Measurements from ENCODE around the gene MAPK10.
A peak's percentile ranks its signal among the peaks of the same experiment; 100 is the strongest.
"Not testable (repeated sequence)": the region's sequence is repeated elsewhere in the genome, so short reads cannot be mapped to it uniquely, and the experiment has no call there.

The MAPK10 gene

DNA sequence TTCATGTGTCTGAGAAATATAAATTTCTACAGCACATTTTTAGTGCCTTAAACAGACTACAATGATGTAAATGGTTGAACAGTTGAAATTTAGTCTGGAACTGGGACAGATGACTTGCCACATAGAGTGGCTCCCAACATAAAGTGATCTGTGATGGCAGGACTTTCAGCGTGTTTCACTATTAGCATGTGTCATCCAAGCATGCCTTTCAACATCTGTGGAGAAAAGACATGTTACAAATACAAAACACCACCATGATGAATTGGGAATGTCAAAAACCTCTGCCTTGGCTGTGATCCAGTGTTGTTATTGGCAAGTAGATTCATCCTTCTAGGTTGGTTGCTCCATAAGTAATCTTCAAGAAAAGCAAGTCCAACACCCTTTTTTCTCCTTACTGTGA, 348.7 kb downstream of the MAPK10 start:
- no peak for FAIRE-seq
- no peak for DNase-seq (ENCODE audit: extremely low spot score, insufficient read length, low read depth)

DNA sequence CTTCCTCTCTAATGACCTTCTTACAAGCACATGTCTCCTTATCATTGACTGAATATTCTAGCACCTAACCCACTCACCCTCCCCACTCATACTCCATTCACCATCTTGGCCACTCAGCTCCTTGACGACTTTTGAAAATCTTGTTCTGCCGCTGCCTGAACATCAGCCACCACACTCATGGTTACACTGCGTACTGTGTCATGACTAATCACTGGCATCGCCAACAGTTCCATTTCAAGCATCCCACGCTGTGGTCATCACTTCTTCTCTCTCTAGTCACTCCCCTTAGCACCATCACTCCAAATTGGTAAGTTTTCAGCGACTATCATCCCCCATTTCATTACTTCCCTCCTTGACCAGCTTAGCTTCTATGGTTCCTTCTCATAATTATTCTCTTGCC, 352.8 kb downstream of the MAPK10 start:
- FAIRE-seq (no peak), DNase-seq (ENCODE audit: extremely low spot score, insufficient read length, low read depth) (no peak)

DNA sequence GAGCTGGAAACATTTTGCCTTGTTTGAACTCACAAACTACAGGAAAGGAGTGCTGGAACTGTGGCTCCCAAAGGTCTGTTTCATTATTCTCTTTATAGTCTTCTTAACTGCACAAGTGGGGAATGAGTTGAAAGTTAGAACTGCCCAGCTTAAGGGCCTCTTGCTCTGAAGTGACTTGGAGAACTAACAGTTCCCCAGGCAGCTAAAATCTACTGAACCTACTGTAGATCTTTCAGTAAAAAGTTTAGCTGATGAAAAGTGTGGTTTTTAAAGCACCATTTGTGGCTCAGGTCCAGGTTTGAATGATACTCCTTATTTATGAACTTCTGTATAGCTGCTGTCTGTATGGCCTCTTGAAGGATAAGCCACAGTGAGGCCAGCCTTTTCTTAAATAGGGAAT, 353.8 kb downstream of the MAPK10 start:
- FAIRE-seq (no peak), DNase-seq (ENCODE audit: extremely low spot score, insufficient read length, low read depth) (no peak)

DNA sequence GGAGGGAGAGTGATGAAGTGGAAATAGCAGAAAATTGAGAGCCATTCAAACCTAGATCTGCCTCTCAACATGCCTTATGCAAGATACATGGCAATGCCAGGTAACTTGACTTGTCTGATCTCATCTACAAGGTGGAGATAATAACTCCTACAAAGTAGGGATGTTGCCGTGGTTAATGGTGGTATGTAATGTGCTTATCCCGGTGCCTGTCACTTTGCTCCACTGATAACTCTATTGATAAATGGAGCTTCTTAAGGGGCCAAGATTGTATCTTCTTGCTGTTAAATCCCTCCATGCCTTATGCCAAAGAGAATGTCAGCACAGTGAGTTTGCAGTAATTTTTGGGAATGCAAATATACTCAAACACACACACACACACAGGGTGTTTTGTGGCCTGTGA, 355.8 kb downstream of the MAPK10 start:
- FAIRE-seq (no peak), DNase-seq (ENCODE audit: extremely low spot score, insufficient read length, low read depth) (no peak)

DNA sequence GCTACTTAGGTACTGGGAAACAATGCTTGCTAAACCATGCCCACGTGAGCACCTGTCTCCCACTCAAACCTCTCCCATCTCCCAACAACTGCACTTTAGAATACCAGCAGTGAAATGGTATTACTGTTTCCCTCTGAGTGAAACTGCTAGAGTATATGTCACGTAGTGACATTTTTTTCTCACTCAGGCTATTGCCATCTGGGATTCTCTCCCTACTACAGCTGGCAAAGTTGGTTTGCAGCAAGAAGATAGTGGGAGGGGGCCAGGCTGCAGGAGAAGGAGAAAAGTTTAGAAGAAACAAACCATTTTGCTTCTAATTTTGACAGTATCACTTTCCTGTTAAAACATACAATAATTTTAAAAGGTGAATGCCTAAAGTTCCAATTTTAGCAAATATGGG, 358.3 kb downstream of the MAPK10 start:
- no peak for FAIRE-seq
- DNase-seq (ENCODE audit: extremely low spot score, insufficient read length, low read depth), result no peak

DNA sequence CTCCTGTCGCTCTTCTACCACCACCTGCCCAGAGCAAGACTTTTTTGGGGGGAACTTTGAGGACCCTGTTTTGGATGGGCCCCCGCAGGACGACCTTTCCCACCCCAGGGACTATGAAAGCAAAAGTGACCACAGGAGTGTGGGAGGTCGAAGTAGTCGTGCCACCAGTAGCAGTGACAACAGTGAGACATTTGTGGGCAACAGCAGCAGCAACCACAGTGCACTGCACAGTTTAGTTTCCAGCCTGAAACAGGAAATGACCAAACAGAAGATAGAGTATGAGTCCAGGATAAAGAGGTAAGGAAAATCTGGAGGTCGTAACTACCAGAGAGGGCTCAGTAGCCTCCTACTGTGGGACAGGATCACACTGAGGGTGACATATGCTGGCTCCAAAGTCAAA, 364.5 kb downstream of the MAPK10 start:
- DNase-seq (ENCODE audit: extremely low spot score, insufficient read length, low read depth) (no peak), FAIRE-seq (no peak)

DNA sequence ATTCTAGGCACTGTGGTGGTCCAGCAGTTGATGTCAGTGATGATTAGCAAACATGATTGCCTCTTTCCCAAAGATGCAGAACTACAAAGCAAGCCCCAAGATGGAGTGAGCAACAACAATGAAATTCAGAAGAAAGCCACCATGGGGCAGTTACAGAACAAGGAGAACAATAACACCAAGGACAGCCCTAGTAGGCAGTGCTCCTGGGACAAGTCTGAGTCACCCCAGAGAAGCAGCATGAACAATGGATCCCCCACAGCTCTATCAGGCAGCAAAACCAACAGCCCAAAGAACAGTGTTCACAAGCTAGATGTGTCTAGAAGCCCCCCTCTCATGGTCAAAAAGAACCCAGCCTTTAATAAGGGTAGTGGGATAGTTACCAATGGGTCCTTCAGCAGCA, 365.3 kb downstream of the MAPK10 start:
- FAIRE-seq, result no peak

DNA sequence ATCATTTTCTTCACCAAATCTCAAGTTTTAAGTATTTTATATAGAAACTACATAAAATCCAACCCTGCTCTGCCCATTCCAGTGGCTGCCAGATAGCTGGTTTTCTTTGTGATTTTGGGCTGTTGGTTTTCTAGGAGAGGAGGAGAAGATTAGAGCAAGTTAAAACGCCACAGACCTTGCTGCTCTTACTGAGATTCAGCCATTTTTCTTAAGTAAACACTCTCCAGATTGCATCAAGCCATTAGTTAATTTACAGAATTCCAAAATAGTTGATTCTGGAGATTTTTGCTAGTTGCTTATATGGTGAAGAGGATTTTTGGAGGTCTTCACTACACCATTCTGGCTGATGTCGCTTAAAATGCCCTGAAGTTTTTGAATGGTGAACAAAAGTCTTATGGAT, 366.2 kb downstream of the MAPK10 start:
- no peak for FAIRE-seq
- no peak for DNase-seq (ENCODE audit: extremely low spot score, insufficient read length, low read depth)

More for the DNA sequence above, 365.3 kb downstream of the MAPK10 start:
- DNase-seq (ENCODE audit: extremely low spot score, insufficient read length, low read depth), result no peak

DNA sequence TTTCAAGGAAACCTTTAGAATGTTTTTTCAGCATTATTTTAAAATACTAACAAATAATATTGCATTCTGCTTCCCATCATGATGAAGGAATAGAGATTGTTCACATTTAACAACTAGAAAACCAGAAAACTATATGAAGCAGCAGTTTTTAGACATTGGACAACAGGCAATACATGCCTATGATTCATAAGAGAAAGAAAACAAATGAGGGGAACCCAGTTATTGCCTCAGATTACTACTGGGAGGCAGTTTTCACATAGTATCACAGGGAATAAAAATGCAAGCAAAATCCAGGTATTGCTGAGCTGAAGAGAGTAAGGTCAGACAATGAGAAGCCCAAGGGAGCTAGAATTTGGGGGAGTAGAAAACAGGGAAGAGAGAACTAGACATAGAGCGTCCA, 373.6 kb downstream of the MAPK10 start:
- FAIRE-seq (no peak), DNase-seq (ENCODE audit: extremely low spot score, insufficient read length, low read depth) (no peak)

DNA sequence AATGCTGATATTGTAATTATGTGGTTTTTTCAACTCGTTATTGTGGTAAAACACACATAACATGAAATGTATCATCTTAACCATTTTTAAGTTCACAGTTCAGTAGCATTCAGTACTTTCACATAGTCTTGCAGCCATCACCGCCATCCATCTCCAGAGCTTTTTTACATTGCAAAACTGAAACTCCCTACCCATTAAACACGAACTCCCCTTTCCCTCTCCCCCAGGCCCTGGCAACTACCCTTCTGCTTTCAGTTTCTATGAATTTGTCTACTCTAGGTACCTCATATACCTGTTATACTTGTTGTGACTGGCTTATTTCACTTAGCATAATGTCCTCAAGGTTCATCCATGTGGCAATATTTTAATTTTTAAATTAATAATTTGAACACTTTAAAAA, 380.6 kb downstream of the MAPK10 start:
- DNase-seq (ENCODE audit: extremely low spot score, insufficient read length, low read depth), result no peak
- FAIRE-seq, result peak; percentile 58

DNA sequence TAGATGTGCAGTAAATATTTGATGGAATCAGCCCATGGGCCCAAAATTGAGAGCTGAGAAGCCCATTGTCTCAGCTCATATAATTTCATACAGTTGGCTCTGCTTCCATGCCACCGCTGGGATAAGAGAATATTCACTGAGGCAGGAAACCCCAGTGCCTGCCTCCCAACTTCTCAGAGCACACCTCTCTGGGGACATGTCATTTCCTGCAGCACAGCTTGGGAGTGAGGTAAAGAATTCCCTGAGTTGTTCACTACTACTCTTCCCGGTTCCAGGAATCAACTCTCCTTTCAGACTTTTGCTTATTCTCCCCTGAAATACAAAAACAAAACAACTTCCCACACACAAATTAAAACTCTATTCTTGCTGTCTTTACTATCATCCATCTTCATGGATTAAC, 389.3 kb downstream of the MAPK10 start:
- DNase-seq (ENCODE audit: extremely low spot score, insufficient read length, low read depth) (no peak), FAIRE-seq (no peak)

DNA sequence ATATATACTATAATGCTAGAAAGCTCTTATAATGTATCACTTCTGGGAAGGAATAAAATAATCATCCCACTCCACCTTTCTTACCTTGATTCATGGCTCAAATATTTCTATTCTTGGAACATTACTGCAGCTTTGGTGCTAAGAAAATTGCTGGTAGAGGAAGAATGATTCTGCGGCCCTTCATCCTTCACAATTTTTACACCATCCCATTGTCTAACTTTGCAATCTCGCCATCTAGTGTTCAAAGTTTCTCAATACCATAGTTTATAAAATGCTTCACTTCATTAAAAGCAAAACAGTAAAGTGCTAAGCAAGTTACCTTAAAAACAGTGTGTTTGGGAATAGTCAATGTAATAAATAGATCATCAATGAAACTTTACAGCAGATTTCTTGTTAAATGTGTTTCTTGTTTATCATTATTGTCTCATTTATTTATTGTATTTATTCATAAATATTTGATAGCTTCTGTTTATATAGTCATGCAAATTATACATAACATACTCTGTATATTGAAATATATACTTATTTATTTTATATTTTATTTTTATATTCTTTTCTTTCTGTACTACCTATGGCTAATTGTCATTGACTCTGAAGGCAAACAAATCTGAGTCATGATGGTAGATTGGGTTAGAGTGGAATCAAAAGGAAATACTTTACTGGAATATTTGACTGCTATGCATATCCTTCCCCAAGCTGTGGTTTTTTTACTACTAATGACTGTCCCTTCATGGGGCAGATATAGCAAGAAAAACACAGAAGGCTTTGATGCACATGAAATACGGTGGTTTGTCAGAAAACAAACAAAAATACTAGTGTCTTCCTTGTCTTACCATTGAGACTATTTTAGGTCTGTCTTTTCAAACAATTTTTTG, 390.7 kb downstream of the MAPK10 start:
- DNase-seq (ENCODE audit: extremely low spot score, insufficient read length, low read depth) (peak; percentile 2), FAIRE-seq (peak; percentile 62)

DNA sequence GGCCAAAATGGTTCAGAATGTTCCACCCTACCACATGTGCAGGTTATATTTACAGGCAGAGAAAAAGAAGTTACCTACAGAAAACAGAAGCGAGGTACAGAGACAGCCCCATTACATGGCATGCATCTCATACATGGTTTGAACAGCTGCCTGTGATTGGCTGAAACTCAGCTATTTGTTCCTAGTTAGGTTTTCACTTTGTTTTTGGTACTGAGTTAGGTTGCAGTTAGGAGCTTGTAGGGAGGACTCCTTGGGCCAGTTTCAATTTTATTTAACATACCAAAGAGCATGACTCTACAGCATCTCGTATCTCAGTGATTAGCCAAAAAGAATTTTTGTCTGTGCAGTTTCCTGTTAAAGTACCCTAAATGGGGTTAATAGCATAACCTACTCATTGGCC, 392.0 kb downstream of the MAPK10 start:
- DNase-seq (ENCODE audit: extremely low spot score, insufficient read length, low read depth) (no peak), FAIRE-seq (peak; percentile 9)

DNA sequence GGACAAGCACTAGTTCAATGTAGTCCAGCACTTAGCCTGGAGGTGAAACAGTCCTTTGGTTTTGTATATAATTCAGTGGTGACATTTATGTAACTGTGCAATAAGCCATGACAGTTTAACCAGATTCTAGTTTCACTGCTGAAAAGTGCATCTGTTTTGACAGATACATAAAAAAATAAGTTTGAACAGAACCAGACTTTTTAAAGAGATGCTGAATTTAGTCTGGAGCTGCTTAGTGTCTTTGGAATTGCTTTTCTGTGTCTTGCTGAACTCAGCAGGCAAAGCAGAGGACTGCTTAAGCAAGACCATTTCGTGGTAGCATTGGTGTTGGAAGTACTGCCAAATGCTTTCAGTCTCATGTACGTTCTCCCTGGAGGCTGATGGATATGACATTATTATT, 393.5 kb downstream of the MAPK10 start:
- FAIRE-seq (no peak), DNase-seq (ENCODE audit: extremely low spot score, insufficient read length, low read depth) (no peak)

DNA sequence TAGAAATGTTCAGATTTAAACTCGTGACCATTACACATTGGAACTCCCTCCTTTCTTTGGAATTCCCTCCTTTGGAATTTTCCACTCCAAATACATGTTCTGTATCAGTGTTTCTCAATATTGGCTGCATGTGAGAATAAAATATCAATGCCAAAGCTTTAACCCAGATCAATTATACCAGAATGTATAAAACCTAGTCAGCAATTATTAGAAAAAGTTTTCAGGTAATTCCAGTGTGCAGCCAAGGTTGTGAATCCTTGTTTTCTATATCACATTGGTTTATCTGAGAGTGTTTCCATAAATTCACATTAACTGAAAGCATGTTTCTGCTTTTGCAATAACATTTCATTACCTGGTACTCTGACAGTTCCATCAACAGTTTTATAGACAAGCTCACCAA, 394.3 kb downstream of the MAPK10 start:
- FAIRE-seq, result no peak
- DNase-seq (ENCODE audit: extremely low spot score, insufficient read length, low read depth), result no peak

DNA sequence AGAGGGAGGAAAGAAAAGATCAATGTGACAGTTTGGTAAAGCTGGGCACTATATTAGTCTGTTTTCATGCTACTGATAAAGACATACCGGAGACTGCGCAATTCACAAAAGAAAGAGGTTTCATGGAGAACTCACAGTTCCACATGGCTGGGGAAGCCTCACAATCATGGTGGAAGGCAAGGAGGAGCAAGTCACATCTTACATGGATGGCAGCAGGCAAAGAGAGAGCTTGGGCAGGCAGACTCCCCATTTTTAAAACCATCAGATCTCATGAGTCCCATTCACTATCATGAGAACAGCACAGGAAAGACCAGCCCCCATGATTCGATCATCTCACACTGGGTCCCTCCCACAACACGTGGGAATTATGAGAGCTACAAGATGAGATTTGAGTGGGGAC, 394.8 kb downstream of the MAPK10 start:
- DNase-seq (ENCODE audit: extremely low spot score, insufficient read length, low read depth); FAIRE-seq: not testable (repeated sequence)

DNA sequence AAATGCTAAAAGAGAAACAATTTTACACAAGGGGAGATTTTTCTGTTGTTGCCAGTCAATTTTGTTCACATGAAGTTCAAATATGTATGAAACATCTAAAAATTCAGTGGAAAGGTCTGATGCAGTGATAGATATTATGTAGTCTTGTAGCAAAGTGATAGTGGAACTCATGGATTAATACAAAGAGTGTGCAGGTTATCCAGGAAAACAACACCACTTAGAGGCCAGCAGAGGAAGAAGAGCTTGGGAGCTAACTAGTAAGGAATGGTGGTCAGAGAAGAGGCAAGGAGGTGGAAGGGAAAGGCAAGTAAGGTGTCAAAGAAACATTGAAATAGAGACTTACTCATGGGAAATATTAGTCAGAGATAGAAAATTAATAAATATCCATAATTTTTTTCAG, 395.6 kb downstream of the MAPK10 start:
- DNase-seq (ENCODE audit: extremely low spot score, insufficient read length, low read depth) (no peak), FAIRE-seq (no peak)

DNA sequence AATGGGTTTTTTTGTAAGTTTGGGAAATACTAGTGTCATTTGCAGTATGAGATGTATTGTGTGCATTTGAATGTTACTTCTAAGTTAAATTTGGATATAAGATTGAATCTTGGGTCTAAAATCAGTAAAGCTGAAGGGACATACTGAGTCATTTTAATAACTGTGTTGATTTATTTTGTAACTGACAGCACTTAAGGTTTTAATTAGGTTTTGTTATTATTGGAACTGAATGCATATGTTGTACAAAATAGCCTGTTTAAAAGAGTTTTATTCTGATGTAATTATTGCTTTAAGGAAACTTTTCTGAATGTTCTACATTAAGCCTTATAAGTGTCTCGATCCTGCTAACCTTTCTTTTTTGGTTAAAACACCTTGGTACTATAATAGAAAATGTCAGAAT, 396.6 kb downstream of the MAPK10 start:
- FAIRE-seq, result no peak
- no peak for DNase-seq (ENCODE audit: extremely low spot score, insufficient read length, low read depth)

DNA sequence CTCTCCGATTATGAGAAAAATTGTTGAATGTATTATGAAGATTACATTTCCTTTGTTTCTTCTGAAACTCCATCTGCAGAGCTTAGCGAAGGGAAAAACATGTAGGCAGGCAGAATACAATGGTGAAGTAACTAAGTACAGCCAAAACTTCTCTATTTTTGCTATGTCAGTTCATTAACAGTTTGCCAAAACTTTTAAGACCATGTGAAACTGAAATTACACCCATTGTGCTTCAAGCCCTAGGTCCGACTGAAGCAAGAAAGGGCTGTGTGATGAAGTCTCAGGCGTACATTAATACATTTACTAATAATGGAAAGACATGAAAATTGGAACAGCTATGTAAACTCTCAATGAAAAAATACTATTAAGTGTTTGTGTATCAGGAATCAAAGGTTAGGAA, 398.0 kb downstream of the MAPK10 start:
- DNase-seq (ENCODE audit: extremely low spot score, insufficient read length, low read depth) (no peak), FAIRE-seq (peak; percentile 24)

DNA sequence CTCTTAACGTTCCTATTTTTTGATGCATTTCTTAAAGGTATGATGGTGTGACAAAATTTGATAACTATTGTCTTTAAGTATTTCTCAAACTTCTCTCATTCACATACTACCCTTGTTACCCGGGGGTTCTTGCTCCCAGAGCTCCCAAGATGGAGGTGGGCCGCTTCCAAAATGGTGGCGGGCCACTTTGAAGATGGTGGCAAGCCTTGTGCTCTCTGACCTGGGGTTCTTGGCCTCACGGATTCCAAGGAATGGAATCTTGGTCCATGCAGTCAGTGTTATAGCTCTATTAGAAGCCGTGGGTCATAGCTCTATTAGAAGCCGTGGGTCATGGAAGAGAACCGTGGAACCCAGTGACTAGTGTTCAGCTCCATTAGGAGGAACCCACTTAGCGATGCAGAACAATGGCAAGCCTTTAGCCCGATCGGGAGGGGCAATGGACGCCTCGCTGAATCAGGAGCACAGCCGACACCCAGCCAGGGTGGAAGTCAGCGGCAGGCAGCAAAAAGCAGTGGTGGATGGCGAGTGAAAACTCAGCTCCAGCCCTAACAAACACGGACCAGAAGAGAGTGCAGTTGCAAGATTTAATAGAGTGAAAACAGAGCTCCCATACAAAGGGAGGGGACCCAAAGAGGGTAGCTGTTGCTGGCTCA, 403.4 kb downstream of the MAPK10 start:
- DNase-seq (ENCODE audit: extremely low spot score, insufficient read length, low read depth) (no peak), FAIRE-seq (no peak)

DNA sequence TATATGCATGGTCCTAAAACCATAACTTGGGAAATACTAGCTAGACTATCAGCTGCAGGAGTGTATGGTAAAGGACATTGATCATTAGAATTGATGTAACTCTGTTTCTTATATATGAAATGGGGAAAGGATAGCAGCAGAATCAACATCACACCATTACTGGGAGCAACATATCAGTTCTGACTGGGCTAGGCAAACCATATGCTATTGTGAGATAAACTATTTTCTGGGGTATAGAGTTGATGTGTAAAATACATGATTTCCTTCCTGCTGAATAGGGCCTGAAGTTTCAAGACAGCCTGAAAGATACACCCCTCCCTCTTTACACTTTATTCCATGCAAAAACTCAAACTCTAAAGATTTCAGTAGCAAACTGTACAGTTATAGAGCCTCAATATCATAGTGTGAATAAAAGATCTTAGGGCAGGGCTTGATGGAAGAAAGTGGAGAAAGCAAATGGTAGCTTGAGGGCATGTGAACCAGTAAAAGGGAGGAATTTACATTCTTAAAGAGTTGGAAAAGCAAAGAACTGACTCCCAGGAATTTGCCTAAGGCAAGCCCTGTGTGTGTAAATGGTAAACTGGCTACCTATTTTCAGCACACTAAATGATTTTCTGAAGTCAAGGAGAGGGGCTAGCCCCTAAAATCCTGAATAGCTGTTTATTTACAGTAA, 404.1 kb downstream of the MAPK10 start:
- no peak for DNase-seq (ENCODE audit: extremely low spot score, insufficient read length, low read depth)
- no peak for FAIRE-seq

Measured in GM18507 (cell line).